22Rv1 (cell line): ENCODE measurements around the gene BROX.

Experiments
- ZFX ChIP-seq: fragments of 450-650 bp; IDR thresholded peaks from 2 replicates; pipeline ENCODE4 v1.6.1; 2017; ENCODE audit warnings: antibody characterized with exemption, borderline replicate concordance
- TF ChIP-seq, protein P1 (sequence below): fragments of 450-650 bp; IDR thresholded peaks from 2 replicates; pipeline ENCODE4 v1.5.1; 2017; ENCODE audit warnings: mild to moderate bottlenecking

DNA sequence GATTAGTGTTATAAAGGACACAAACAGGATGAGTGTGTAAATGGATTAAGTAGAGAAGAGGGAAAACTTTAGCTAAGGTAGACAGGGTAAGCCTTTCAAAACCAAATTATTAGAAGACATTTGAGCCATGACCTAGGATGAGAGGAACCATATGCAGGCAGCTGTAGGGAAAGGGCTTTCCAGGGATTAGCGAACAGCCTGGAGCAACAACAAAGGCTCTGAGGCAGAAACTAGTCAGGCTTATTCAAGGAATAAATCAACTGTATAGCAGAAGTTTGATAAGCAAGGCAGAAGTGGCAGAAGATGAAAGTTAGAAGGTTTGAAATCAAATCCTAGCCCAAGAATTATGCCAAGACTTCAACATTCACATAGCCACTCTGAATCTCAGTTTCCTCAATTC is 21.3 kb upstream of the BROX start:
- TF ChIP-seq, protein P1, sequence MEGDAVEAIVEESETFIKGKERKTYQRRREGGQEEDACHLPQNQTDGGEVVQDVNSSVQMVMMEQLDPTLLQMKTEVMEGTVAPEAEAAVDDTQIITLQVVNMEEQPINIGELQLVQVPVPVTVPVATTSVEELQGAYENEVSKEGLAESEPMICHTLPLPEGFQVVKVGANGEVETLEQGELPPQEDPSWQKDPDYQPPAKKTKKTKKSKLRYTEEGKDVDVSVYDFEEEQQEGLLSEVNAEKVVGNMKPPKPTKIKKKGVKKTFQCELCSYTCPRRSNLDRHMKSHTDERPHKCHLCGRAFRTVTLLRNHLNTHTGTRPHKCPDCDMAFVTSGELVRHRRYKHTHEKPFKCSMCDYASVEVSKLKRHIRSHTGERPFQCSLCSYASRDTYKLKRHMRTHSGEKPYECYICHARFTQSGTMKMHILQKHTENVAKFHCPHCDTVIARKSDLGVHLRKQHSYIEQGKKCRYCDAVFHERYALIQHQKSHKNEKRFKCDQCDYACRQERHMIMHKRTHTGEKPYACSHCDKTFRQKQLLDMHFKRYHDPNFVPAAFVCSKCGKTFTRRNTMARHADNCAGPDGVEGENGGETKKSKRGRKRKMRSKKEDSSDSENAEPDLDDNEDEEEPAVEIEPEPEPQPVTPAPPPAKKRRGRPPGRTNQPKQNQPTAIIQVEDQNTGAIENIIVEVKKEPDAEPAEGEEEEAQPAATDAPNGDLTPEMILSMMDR: no peak
- TF ChIP-seq ZFX: no peak
